ENCODE data around the gene MICAL3.
A peak's percentile ranks its signal among the peaks of the same experiment; 100 is the strongest.

Gene MICAL3

DNA sequence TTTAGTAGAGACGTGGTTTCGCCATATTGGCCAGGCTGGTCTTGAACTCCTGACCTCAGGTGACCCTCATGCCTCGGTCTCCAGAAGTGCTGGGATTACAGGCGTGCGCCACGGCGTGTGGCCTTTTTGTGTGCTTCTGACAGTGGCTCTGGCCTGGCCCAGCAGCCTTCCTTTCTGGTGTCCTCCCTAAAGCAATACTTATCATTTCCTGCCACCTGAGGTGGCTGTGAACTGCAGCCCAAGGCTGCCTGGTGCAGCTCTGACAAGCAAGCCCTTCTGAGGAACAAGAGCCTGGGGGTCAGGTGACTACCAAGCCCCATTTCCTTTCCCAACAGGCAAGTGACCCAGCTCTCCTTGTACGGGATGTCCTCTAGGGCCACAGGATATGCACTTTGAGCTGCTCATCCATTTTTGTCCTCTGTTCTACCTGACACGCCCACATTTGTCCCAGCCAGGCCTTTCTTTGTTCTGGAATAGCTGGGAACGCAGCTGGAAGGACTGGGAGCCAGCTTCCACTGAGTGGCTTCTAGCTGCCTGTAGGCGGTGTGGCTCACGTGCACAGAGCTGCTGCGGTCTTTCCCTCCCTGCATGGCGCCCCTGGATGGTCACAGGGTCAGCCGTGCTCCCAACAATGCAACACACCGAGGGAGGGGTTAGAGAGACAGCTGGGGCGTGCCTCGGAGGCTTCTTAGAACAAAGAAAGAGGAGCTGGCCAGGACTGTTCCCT, 237.8 kb downstream of the MICAL3 start:
- peak; percentile 91 for DNase-seq

- DNase-seq, result peak; percentile 82
Measured at GRCh38 chr22:17785185-17786184, 238.9 kb downstream of the MICAL3 start.

- DNase-seq, result no peak
Measured at GRCh38 chr22:17784776-17785175, 239.6 kb downstream of the MICAL3 start.

DNA sequence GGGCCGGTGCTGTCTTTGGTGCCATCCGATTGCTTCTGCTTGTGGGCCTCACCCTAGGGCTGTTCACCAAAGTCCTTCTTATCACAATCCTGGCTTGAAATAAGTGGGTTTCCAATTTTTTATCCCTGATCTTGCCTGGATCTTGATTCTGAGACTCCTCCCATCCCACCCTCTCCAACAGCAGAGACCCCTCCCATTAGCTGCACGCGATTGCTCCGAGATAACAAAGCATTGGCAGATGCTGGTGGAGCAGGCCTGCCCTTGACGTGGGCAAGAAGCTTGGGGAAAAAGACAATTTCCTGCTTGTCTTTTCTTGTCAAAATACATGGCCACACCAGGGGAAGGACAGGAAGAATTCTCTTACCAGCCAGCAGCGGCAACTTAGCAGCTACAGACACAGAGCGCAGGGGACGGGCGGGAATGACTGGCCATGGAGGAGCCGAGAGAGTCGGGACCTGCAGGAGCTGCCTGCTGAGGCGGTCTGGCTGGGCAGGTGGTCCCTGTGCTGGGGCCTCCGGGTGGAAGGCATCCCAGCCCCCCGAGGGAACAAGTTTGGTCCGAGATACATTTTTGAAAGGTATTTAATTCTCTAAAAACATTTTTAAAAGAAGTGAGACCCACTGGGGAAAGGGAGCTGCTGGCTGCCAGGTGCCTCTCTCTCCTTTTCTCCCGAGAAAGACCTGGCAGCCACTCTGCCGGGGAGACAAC, 240.4 kb downstream of the MICAL3 start:
- no peak for DNase-seq

DNA sequence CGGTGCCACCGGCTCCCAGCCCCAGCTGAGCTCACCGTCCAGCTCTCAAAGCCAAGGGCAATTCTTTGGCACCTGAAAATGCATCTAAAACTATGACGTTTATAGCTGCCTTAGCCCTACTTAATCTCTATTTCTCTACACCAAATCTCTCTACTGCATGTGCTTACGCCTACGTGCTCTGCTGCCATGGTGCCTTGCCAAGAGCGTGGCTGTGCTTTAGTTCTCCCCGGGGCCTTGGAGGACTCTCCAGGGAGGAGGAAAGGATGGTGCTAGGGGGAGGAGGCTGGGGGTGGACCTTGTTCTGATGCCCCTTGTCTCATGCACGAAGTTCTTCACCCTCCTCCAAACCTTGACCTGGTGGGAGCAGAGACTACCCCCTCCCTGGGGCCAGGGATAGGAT, 241.0 kb downstream of the MICAL3 start:
- DNase-seq, result no peak

GRCh38 chr22:17782621-17783020, 241.7 kb downstream of the MICAL3 start:
- DNase-seq, result no peak

DNA sequence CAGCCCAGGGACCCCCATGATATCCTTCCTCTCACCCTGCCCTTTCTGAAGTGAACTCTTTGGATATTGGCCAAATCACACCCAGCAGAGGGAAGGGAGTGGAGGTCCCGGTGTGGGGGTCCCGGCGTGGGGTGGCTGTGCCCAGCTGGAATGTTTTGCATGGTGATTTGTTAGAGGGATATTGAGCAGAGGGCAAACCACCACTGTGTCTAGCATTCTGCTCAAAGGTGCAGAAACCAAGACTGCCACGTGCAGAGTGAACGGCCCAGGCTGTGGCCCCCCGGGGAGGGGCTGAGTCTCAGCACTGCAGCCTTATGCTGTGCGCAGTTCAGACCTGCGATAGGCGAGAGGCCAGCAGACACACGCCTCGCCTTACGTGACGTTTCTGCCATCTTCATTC, 242.2 kb downstream of the MICAL3 start:
- no peak for DNase-seq

DNA sequence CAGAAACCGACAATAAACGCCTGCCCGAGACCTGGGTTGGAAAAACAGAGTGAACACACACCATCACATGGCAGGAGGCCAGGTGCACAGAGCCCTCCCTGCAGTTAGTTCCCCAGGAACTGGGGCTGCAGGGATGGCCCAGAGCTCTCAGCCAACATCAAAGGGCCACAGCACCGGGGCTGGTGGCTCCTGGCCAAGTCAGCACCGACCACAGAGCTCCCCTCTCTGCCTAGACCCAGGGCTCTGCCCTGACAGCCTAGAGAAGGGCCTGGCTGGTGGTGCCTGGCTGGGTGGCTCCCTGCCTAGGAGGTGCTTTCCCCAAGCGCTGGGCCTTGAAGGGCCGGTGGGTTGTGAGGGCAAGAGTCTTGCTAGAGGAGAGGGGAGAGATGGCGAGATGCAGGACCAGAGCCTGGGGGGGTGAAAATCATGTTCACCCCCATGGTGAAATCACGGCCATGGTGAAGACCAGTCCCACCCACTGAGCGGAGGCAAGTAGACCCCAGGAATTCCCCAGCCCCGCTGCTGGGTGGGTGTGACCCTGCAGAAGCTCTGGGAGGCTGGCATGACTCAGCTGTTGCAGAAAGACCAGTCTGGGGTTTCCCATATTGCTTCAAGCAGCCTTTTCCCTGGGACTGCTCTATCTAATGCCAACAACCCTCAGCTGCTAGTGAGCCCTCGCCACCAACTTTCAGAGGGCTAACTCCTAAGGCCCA, 242.9 kb downstream of the MICAL3 start:
- peak; percentile 77 for DNase-seq

DNA sequence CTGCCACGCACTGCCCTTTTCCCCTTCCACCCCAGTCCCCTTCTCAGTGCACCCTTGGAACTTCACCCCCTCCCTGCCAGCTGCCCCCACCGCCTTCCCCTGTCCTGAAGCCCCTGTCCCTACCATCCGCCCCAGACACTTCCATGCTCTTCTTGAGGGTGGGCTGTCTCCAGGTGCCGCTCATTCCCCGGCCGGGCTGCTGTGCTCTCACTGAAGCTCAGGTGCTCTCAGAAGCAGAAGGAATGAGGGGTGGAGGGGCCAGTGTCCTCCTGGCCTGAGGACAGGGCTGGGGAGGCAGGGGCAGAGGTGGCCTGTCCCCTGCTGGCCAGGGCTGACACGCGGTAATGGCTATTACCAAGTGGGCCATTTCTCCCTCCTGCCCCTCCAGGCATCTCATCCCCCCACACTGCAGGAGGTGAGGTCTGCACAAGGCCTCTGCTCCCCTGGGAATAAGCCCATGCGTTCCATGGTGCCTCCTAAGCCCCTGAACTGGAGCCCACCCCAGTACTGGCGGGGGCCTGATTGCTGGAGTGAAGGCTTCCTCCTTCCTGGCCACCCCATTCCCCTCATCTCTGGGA, 243.5 kb downstream of the MICAL3 start:
- no peak for DNase-seq

- no peak for DNase-seq
Measured at GRCh38 chr22:17780116-17780740, 244.1 kb downstream of the MICAL3 start.

DNA sequence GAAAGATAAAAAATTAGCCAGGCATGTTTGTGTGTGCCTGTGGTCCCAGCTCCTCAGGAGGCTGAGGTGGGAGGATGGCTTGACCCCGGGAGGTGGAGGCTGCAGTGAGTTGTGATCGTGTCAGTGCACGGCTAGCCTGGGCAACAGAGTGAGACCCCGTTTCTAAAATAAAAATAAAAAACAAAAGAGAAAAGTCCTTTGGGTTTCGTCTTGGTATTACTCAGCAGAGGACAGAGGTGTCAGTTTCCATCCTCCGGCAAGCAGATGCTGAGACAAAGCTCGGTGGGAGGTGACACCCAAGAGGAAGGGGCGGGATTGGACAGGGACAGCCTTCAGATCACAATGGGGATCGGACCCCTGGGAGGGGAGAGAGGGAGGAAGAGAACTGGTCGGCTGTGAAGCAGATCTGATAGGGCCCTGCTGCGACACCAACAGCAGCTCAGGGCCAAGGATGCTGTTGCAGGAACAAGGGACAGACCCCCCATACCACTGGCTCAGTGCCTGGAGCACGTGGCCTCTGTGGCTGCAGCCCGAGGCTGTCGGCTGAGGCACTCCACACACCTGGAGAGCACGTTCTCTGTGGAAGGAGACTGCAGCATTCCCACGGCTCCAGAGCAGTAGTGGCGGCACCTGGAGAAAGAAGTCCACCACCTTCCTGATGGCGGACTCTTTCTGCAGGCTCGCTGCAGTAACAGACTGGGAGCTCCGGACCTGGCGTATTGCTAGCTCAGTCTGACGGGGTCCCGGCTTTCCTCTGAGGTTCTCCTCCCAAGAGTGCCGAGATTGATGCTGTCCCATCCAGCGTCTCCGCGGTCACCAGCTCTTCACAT, 244.9 kb downstream of the MICAL3 start:
- no peak for DNase-seq

GRCh38 chr22:17778412-17778976, 245.9 kb downstream of the MICAL3 start:
- DNase-seq, result no peak

- no peak for DNase-seq
Measured at GRCh38 chr22:17777717-17778044, 246.7 kb downstream of the MICAL3 start.

DNA sequence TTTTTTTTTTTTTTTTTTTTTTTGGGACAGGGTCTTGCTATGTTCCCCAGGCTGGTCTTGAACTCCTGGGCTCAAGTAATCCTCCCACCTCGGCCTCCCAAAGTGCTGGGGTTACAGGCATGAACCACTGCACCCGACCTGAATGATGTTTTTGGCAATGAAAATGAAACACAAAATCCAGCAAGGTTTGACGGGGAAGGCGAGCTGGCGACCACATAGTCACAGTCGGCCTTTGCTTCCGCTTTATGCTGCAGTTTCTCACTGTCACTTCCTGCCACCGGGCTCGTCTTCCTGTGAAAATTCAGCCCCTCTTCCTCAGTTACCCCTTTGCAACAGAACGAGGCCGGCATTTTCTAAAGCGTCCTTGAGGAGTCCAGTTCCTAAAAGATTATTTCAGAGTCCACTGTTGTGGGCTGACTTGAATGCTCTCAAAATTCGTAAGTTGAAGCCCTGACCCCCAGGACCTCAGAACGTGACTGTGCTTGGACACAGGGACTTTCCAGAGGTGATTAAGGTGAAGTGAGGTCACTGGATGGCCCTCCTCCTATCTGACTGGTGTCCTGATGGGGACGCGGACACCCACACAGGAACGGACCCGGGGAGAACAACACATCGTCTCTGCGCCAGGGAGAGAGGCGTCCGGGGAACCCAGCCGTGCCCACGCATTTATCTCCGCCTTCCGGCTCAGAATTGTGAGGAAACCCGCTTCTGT, 247.2 kb downstream of the MICAL3 start:
- DNase-seq, result peak; percentile 88

GRCh38 chr22:17775781-17776465, 248.4 kb downstream of the MICAL3 start:
- no peak for DNase-seq

- DNase-seq, result no peak
Measured at GRCh38 chr22:17774926-17775685, 249.3 kb downstream of the MICAL3 start.

DNA sequence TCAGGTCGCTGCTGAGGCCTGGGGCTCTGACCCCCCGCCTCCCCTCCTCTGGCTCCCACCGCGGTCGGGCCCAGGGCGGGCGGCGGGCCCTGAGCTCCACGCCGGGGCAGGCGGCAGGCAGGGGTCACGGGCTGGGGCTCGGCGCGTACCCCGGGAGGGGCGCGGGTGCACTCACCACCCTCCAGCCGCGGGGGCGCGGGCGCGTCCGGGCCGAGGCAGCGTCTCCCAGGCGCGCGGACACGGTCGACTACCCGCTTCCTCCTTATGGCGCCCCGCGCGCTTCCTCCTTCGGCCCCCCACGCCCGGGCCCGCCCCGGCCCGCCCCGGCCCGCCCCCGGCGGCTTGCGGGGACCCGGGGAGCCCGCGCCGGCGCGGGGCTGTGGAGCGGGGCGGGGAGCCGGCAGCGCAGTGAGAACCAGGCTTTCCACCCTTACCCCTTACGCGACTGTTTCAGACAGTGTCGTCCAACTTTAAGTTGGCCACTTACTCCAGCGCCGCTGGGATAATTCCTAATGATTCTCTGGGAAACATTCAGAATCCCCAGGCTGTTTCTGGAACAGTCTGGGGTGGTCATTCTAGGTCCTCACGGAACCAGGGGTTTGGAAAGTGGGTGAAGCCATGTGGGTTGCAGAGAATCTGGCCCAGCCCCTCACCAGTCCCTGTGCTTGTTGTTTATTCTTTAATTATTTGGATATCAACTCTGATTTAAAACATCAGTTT, 250.0 kb downstream of the MICAL3 start, which contains the start of gene BID:
BID (minus strand) TSS at position 264 of the 720 bp plus-strand sequence. CDS start 24,353 bp downstream, outside the sequence.
- peak; percentile 79 for DNase-seq

All from hematopoietic multipotent progenitor cell treated with erythropoietin and hydrocortisone succinate and interleukin-3 and kit ligand, for 4 days (in vitro differentiated cells).